BLaER1 treated with 17β-estradiol and CSF1 and Interleukin-3, amounts not matched to agents 10 nM and 100 nM (cell line): ENCODE data around the gene PSMD1.

Source experiments
- H3K27ac ChIP-seq, 11 experiments: shearing (Covaris generic); formaldehyde crosslinking; 2 replicates each; pipeline ENCODE4 v1.8.1; 2022
- H3K27me3 ChIP-seq, 11 experiments: shearing (Covaris generic); formaldehyde crosslinking; 2 replicates each; pipeline ENCODE4 v1.8.1; 2022
- H3K36me3 ChIP-seq, 11 experiments: shearing (Covaris generic); formaldehyde crosslinking; 2 replicates each; pipeline ENCODE4 v1.8.1; 2022
- H3K4me1 ChIP-seq, 10 experiments: shearing (Covaris generic); formaldehyde crosslinking; 2 replicates each; pipeline ENCODE4 v1.8.1; 2022
- H3K4me2 ChIP-seq, 11 experiments: shearing (Covaris generic); formaldehyde crosslinking; 2 replicates each; pipeline ENCODE4 v1.8.1; 2022
- H3K4me3 ChIP-seq, 10 experiments: shearing (Covaris generic); formaldehyde crosslinking; 2 replicates each; pipeline ENCODE4 v1.8.1; 2022
- H3K9ac ChIP-seq, 11 experiments: shearing (Covaris generic); formaldehyde crosslinking; 2 replicates each; pipeline ENCODE4 v1.8.1; 2022
- H3K9me3 ChIP-seq, 11 experiments: shearing (Covaris generic); formaldehyde crosslinking; replicated peaks in 1 of 11; 2 replicates each; pipeline ENCODE4 v1.8.1; 2022
- H4K20me1 ChIP-seq, 11 experiments: shearing (Covaris generic); formaldehyde crosslinking; 2 replicates each; pipeline ENCODE4 v1.8.1; 2022
- Cebpa-rat ChIP-seq, 11 experiments: shearing (Covaris generic); IDR thresholded peaks; 2 replicates each; pipeline ENCODE4 v1.8.1; 2022

Gene PSMD1

GRCh38 chr2:231050018-231050901, 6.4 kb upstream of the PSMD1 start:
- Histone ChIP-seq H3K27me3 (peaks cover 0 to 6% (median 0%) of the 10 kb centered on the region in 11 experiments; a peak in 2 of 22 replicates), H4K20me1 (no peaks in the 10 kb centered on the region; a peak in 1 of 22 replicates), H3K9ac (peak overlapping the region in 3 of 11 experiments; percentile 7 to 33 (median 9); a peak in 2 of 22 replicates), H3K27ac (peak overlapping the region in 2 of 11 experiments; percentile 19 to 26; a peak in 3 of 22 replicates), H3K9me3 (no peaks in the 10 kb centered on the region), H3K36me3 (no peaks in the 10 kb centered on the region), H3K4me3 (no peak overlapping the region), H3K4me2 (peak overlapping the region in 8 of 11 experiments; percentile 54 to 93 (median 59); a peak in 16 of 22 replicates), H3K4me1 (peaks cover 10 to 34% (median 27%) of the 10 kb centered on the region in 10 experiments; a peak in 18 of 20 replicates)
- TF ChIP-seq Cebpa-rat (IDR thresholded peaks at IDR 0.05) = no peak

GRCh38 chr2:231051116-231051515, 5.6 kb upstream of the PSMD1 start:
- no peak for TF ChIP-seq Cebpa-rat (IDR thresholded peaks at IDR 0.05)

GRCh38 chr2:231052494-231053451, 3.9 kb upstream of the PSMD1 start:
- Histone ChIP-seq H3K9me3 (no peaks in the 10 kb centered on the region), H3K27me3 (peaks cover 0 to 6% (median 0%) of the 10 kb centered on the region in 11 experiments; a peak in 2 of 22 replicates), H3K4me1 (peaks cover 12 to 37% (median 29%) of the 10 kb centered on the region in 10 experiments), H4K20me1 (peaks cover 0 to 10% (median 4%) of the 10 kb centered on the region in 11 experiments; a peak in 9 of 22 replicates), H3K4me2 (peak overlapping the region; percentile 86 to 98 (median 92)), H3K9ac (peak overlapping the region in 10 of 11 experiments; percentile 10 to 77 (median 64); a peak in 18 of 22 replicates), H3K4me3 (peak overlapping the region; percentile 53 to 71 (median 64)), H3K27ac (peak overlapping the region in 8 of 11 experiments; percentile 21 to 68 (median 46); a peak in 11 of 22 replicates), H3K36me3 (no peaks in the 10 kb centered on the region)
- TF ChIP-seq Cebpa-rat (IDR thresholded peaks at IDR 0.05) = no peak

More at GRCh38 chr2:231051116-231051515, 5.6 kb upstream of the PSMD1 start:
- H3K9ac ChIP-seq = peak overlapping the region in 3 of 11 experiments; percentile 7 to 33 (median 9); a peak in 2 of 22 replicates
- H3K27ac ChIP-seq = peak overlapping the region in 2 of 11 experiments; percentile 19 to 26; a peak in 2 of 22 replicates
- H4K20me1 ChIP-seq = no peaks in the 10 kb centered on the region; a peak in 1 of 22 replicates
- no peaks in the 10 kb centered on the region for H3K36me3 ChIP-seq
- peaks cover 10 to 34% (median 27%) of the 10 kb centered on the region in 10 experiments; a peak in 18 of 20 replicates for H3K4me1 ChIP-seq
- no peaks in the 10 kb centered on the region for H3K9me3 ChIP-seq
- H3K27me3 ChIP-seq = peaks cover 0 to 6% (median 0%) of the 10 kb centered on the region in 11 experiments; a peak in 2 of 22 replicates
- H3K4me2 ChIP-seq = peak overlapping the region in 8 of 11 experiments; percentile 54 to 93 (median 59); a peak in 16 of 22 replicates
- H3K4me3 ChIP-seq = no peak overlapping the region

- Histone ChIP-seq H3K27ac (no peak overlapping the region), H3K9me3 (no peaks in the 10 kb centered on the region), H3K4me3 (no peak overlapping the region), H4K20me1 (peaks cover 3 to 21% (median 14%) of the 10 kb centered on the region in 11 experiments; a peak in 18 of 22 replicates), H3K9ac (no peak overlapping the region), H3K4me1 (peaks cover 23 to 48% (median 40%) of the 10 kb centered on the region in 10 experiments), H3K27me3 (peaks cover 0 to 6% (median 0%) of the 10 kb centered on the region in 11 experiments; a peak in 2 of 22 replicates), H3K4me2 (peak overlapping the region in 5 of 11 experiments; percentile 30 to 98 (median 88); a peak in 9 of 22 replicates), H3K36me3 (no peaks in the 10 kb centered on the region; a peak in 1 of 22 replicates)
- TF ChIP-seq Cebpa-rat (IDR thresholded peaks at IDR 0.05) = no peak
These were observed 2.8 kb upstream of the PSMD1 start for GRCh38 chr2:231053846-231054245.

GRCh38 chr2:231057590-231057989, 923 bp downstream of the PSMD1 start:
- Histone ChIP-seq H3K27ac (peak overlapping the region; percentile 96 to 98 (median 97)), H3K27me3 (no peaks in the 10 kb centered on the region), H3K9ac (peak overlapping the region; percentile 90 to 99 (median 99)), H3K9me3 (no peaks in the 10 kb centered on the region), H3K4me3 (peak overlapping the region; percentile 83 to 100 (median 98)), H3K4me2 (peak overlapping the region; percentile 70 to 98 (median 91)), H4K20me1 (peaks cover 28 to 58% (median 44%) of the 10 kb centered on the region in 11 experiments; a peak in 20 of 22 replicates), H3K36me3 (peaks cover 17 to 37% (median 21%) of the 10 kb centered on the region in 11 experiments; a peak in 21 of 22 replicates), H3K4me1 (peaks cover 26 to 45% (median 34%) of the 10 kb centered on the region in 10 experiments)
- TF ChIP-seq Cebpa-rat (IDR thresholded peaks at IDR 0.05) = no peak

GRCh38 chr2:231058761-231059550, 2.3 kb downstream of the PSMD1 start:
- peak overlapping the region in 2 of 11 experiments; percentile 2 to 98; a peak in 2 of 22 replicates for H3K27ac ChIP-seq
- H3K4me2 ChIP-seq = peak overlapping the region; percentile 70 to 98 (median 91)
- no peaks in the 10 kb centered on the region for H3K9me3 ChIP-seq
- TF ChIP-seq Cebpa-rat (IDR thresholded peaks at IDR 0.05) = no peak
- H3K4me3 ChIP-seq = peak overlapping the region in 7 of 10 experiments; percentile 98 to 100 (median 99); a peak in 11 of 20 replicates
- peaks cover 29 to 50% (median 34%) of the 10 kb centered on the region in 11 experiments for H3K36me3 ChIP-seq
- H3K27me3 ChIP-seq = no peaks in the 10 kb centered on the region
- peak overlapping the region; percentile 25 to 99 (median 99); a peak in 19 of 22 replicates for H3K9ac ChIP-seq
- peaks cover 25 to 51% (median 32%) of the 10 kb centered on the region in 10 experiments for H3K4me1 ChIP-seq
- H4K20me1 ChIP-seq = peaks cover 28 to 71% (median 57%) of the 10 kb centered on the region in 11 experiments; a peak in 21 of 22 replicates

- no peak for TF ChIP-seq Cebpa-rat (IDR thresholded peaks at IDR 0.05)
- Histone ChIP-seq H3K4me2 (peak overlapping the region in 9 of 11 experiments; percentile 81 to 98 (median 93); a peak in 12 of 22 replicates), H3K4me1 (peaks cover 25 to 50% (median 31%) of the 10 kb centered on the region in 10 experiments), H3K36me3 (peaks cover 37 to 58% (median 42%) of the 10 kb centered on the region in 11 experiments), H4K20me1 (peaks cover 28 to 79% (median 64%) of the 10 kb centered on the region in 11 experiments; a peak in 21 of 22 replicates), H3K9ac (peak overlapping the region in 2 of 11 experiments; percentile 99; a peak in 3 of 22 replicates), H3K27me3 (no peaks in the 10 kb centered on the region), H3K27ac (no peak overlapping the region), H3K4me3 (no peak overlapping the region), H3K9me3 (no peaks in the 10 kb centered on the region)
These were observed 3.1 kb downstream of the PSMD1 start for GRCh38 chr2:231059756-231060155.
